ENCODE measurements around the gene OR52H1.
"Not testable (repeated sequence)": the region's sequence is repeated elsewhere in the genome, so short reads cannot be mapped to it uniquely, and the experiment has no call there.

OR52H1 gene

GRCh38 chr11:5548440-5548839, at the start of gene OR52H1:
Gene OR52H1 (minus strand): TSS chr11:5548540. CDS start chr11:5545505, 3,035 bp downstream.
- DNase-seq = no peak

GRCh38 chr11:5597953-5598352, 49.6 kb upstream of the OR52H1 start:
- DNase-seq = no peak

- peak; percentile 14 for DNase-seq
Observed at GRCh38 chr11:5596607-5597201, 48.4 kb upstream of the OR52H1 start, which contains the start of gene TRIM6. Gene TRIM6 (plus strand): TSS chr11:5596637. CDS start chr11:5596898, 261 bp downstream.

- DNase-seq = no peak
Observed at GRCh38 chr11:5593146-5593545, 44.8 kb upstream of the OR52H1 start.

GRCh38 chr11:5592615-5593014, 44.3 kb upstream of the OR52H1 start:
- no peak for DNase-seq

GRCh38 chr11:5591613-5592012, 43.3 kb upstream of the OR52H1 start:
- DNase-seq = no peak

GRCh38 chr11:5589906-5590305, 41.6 kb upstream of the OR52H1 start:
- DNase-seq = not testable (repeated sequence)

- DNase-seq = not testable (repeated sequence)
Observed at GRCh38 chr11:5584458-5584857, 36.1 kb upstream of the OR52H1 start.

GRCh38 chr11:5581014-5581413, 32.7 kb upstream of the OR52H1 start:
- no peak for DNase-seq

- no peak for DNase-seq
Observed at GRCh38 chr11:5580577-5580976, 32.2 kb upstream of the OR52H1 start, which contains the start of gene OR52B6. Gene OR52B6 (plus strand): TSS chr11:5580877. CDS start chr11:5580877, 0 bp downstream.

- DNase-seq = no peak
Observed at GRCh38 chr11:5577101-5577500, 28.8 kb upstream of the OR52H1 start.

- no peak for DNase-seq
Observed at GRCh38 chr11:5575152-5575551, 26.8 kb upstream of the OR52H1 start.

- no peak for DNase-seq
Observed at GRCh38 chr11:5574654-5575053, 26.3 kb upstream of the OR52H1 start.

- no peak for DNase-seq
Observed at GRCh38 chr11:5564259-5565019, 16.1 kb upstream of the OR52H1 start.

- no peak for DNase-seq
Observed at GRCh38 chr11:5557751-5558150, 9.4 kb upstream of the OR52H1 start.

GRCh38 chr11:5556596-5557188, 8.4 kb upstream of the OR52H1 start:
- no peak for DNase-seq

GRCh38 chr11:5553343-5553742, 5.0 kb upstream of the OR52H1 start:
- DNase-seq = no peak

- DNase-seq = no peak
Observed at GRCh38 chr11:5550440-5551095, 2.2 kb upstream of the OR52H1 start.

GRCh38 chr11:5547982-5548381, 358 bp downstream of the OR52H1 start:
- no peak for DNase-seq

- no peak for DNase-seq
Observed at GRCh38 chr11:5546457-5546856, 1.9 kb downstream of the OR52H1 start.

- DNase-seq = no peak
Observed at GRCh38 chr11:5541427-5541826, 6.9 kb downstream of the OR52H1 start.

- no peak for DNase-seq
Observed at GRCh38 chr11:5536482-5536881, 11.9 kb downstream of the OR52H1 start.

- DNase-seq = no peak
Observed at GRCh38 chr11:5534046-5534445, 14.3 kb downstream of the OR52H1 start.

Data from CD4-positive, alpha-beta T cell treated with Interleukin-17A for 4 hours (primary cell).